Colonic mucosa (tissue), 4 donors: ENCODE data around the gene CDKAL1. TPM values are rescaled to one million over a fixed set of nuclear protein-coding genes. Genes with fewer than 3 reads are reported as not detected.

Experiments
- DNase-seq: peaks from one replicate; pipeline ENCODE4 v3.0.0-alpha.2; 2020
- H3K27ac ChIP-seq: fragments of 200-600 bp; one replicate; pipeline ENCODE4 v1.8.0; 2021
- H3K27me3 ChIP-seq: fragments of 200-600 bp; one replicate; pipeline ENCODE4 v1.8.0; 2021
- H3K36me3 ChIP-seq: fragments of 200-600 bp; one replicate; pipeline ENCODE4 v1.8.0; 2021
- H3K4me1 ChIP-seq: fragments of 200-600 bp; one replicate; pipeline ENCODE4 v1.8.0; 2021; ENCODE audit warnings: mild to moderate bottlenecking
- H3K4me3 ChIP-seq: fragments of 200-600 bp; one replicate; pipeline ENCODE4 v1.8.0; 2021
- H3K9ac ChIP-seq, 2 donors: one replicate each; pipeline ENCODE4 v1.7.0; 2013; ENCODE audit warnings: control low read depth in 2 of 2, low read depth in 2 of 2, low read length in 2 of 2
- H3K9me3 ChIP-seq: fragments of 200-600 bp; one replicate; pipeline ENCODE4 v1.8.0; 2021
- intact Hi-C: fragments of 100-400 bp; cut with DNase I; formaldehyde crosslinking; loops from one replicate; pipeline ENCODE4 v1.14.1; 2022
- total RNA-seq, 2 donors: library from RNA; stranded (reverse); fragmentation: NEBNext Ultra II Directional in 1 of 2; extraction: Animal tissue kit (Norgen Biotek cat#: 25700) in 1 of 2; gene quantifications; one replicate each; pipeline ENCODE4 v1.2.1, GENCODE V29; 2021
- TF ChIP-seq, protein P1 (sequence below): fragments of 200-600 bp; IDR thresholded peaks from one replicate; pipeline ENCODE4 v1.8.0; 2022; ENCODE audit warnings: antibody characterized with exemption, mild to moderate bottlenecking
- donor health status: healthy.
- donor health status: DM: no; HTN: no; CAD: no.
- donor health status: DM: no; HTN: no; CAD: no.

The CDKAL1 gene
- total RNA-seq, 2 donors from 2014 or later = 13.8 to 14.2 TPM

DNA sequence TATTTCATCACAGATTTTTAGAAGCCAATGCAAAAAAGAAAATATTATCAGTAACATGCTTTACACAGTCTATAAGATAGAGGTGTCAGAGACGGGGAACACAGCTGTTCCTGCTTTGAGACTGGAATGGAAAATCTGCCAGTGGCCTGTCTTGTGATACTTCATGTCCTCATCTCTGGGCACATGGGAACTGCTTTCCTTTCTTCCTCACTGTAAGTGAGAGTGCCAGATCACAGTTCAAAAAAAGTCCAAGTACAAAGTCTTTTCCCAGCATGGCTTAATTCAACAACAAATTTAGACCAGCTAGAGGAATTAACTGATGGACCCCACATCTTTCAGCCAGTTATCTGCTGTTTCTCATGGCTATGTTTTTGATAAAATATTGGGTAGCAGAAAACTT, 490.4 kb downstream of the CDKAL1 start:
- H3K9me3 ChIP-seq = no peaks in the 10 kb centered on the region
- no peak for DNase-seq
- no peak overlapping the region for H3K4me3 ChIP-seq
- no peaks in the 10 kb centered on the region for H3K27me3 ChIP-seq
- intact Hi-C loops = no loop called here
- no peak overlapping the region for H3K27ac ChIP-seq
- H3K4me1 ChIP-seq = no peaks in the 10 kb centered on the region
- no peaks in the 10 kb centered on the region for H3K36me3 ChIP-seq
- no peak overlapping the region for H3K9ac ChIP-seq
- TF ChIP-seq, protein P1, sequence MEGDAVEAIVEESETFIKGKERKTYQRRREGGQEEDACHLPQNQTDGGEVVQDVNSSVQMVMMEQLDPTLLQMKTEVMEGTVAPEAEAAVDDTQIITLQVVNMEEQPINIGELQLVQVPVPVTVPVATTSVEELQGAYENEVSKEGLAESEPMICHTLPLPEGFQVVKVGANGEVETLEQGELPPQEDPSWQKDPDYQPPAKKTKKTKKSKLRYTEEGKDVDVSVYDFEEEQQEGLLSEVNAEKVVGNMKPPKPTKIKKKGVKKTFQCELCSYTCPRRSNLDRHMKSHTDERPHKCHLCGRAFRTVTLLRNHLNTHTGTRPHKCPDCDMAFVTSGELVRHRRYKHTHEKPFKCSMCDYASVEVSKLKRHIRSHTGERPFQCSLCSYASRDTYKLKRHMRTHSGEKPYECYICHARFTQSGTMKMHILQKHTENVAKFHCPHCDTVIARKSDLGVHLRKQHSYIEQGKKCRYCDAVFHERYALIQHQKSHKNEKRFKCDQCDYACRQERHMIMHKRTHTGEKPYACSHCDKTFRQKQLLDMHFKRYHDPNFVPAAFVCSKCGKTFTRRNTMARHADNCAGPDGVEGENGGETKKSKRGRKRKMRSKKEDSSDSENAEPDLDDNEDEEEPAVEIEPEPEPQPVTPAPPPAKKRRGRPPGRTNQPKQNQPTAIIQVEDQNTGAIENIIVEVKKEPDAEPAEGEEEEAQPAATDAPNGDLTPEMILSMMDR = no peak

DNA sequence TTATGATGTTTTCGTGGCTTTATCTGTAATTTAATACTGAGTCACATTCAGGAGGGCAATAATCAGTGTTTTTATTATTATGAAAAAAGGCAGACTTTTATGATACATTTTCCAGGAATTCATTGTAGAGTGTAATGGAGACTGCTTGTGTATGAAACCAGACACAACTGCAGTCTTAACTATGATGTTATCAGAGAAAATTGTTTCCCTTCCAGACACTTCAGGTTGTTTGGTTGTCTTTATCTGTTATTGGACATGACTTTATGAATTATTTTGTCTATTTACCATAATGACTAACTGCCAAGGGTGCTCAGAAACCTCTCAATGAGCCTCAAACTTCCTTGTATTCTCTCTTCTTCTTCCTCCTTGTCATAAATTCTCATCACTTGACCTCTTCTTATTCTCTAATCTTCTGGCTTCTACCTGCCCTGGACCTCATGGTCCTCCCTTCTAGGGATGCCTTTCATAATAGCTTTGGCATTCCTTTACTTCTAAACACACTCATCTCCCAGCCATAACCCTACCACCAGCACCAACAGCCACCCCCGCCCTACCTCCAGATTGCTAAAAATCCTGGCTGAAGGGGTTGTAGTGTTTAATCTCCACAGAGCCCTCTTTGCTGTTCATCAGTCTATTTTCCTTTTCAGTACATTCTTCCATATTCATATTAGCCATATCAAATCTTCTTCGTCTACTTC, 492.5 kb downstream of the CDKAL1 start:
- Histone ChIP-seq H3K4me3 (no peak overlapping the region), H3K4me1 (no peaks in the 10 kb centered on the region), H3K27me3 (no peaks in the 10 kb centered on the region), H3K27ac (no peak overlapping the region), H3K36me3 (no peaks in the 10 kb centered on the region), H3K9me3 (no peaks in the 10 kb centered on the region), H3K9ac (no peak overlapping the region)
- no peak for DNase-seq
- intact Hi-C loops = no loop called here
- TF ChIP-seq, protein P1 = no peak

DNA sequence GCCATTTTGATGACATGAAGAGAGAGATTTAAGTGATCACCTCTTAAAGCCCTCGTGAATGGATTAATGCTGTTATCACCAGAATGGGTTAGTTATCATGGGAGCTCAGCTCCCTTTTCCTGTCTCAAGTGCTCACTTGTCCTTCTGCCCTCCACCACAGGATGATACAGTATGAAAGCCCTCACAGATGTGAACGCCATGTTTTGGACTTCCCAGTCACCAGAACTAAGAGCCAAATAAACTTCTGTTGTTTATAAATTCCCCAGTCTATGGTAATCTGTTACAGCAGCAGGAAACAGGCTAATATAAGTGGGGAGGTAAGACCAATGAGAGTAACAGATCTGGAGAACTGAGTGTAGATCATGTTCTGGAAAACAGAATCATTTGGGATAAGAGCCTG, 493.2 kb downstream of the CDKAL1 start:
- Histone ChIP-seq H3K4me1 (no peaks in the 10 kb centered on the region), H3K27ac (no peak overlapping the region), H3K4me3 (no peak overlapping the region), H3K27me3 (no peaks in the 10 kb centered on the region), H3K36me3 (no peaks in the 10 kb centered on the region), H3K9me3 (no peaks in the 10 kb centered on the region), H3K9ac (no peak overlapping the region)
- intact Hi-C loops = no loop called here
- TF ChIP-seq, protein P1 = no peak
- DNase-seq = no peak

DNA sequence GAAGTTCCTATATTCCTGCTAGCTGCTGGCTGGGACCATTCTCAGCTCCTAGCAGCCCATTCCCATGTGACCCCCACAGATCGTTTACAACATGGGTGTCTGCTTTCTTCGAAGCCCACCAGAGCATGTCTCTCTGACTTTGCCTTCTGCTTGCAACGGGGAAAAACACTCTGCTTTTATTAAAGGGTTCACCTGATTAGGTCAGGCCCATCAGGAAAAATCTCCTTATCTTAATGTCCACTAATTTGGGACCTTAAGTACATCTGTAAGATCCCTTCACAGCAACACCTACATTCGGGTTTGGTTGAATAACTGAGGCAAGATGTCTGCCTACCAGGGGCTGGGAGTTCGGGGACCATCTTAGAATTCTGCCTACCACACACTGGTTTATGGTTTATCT, 496.9 kb downstream of the CDKAL1 start:
- H3K4me3 ChIP-seq = no peak overlapping the region
- no peak overlapping the region for H3K27ac ChIP-seq
- no peak for DNase-seq
- no peaks in the 10 kb centered on the region for H3K4me1 ChIP-seq
- H3K36me3 ChIP-seq = no peaks in the 10 kb centered on the region
- no peak overlapping the region for H3K9ac ChIP-seq
- H3K27me3 ChIP-seq = no peaks in the 10 kb centered on the region
- no peaks in the 10 kb centered on the region for H3K9me3 ChIP-seq
- TF ChIP-seq, protein P1 = no peak
- intact Hi-C loops = no loop called here

DNA sequence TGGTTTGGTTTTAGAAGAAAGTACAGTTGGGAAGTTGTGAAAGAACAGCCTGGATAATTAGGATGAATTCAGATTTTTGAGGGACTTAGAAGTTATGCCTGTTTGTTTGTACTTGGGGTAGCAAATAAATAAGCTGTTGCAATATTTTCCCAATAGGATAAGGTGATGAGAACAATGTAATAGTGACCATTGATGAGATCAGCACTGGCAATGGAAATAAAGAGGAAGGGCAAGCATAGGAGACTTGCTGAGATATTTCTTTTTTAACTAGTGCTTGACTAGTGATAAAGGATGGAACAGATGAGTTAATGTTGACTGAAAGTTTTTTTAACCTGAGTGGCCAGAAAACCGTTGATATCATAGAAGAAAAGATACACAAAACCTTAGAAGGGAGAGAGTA, 498.8 kb downstream of the CDKAL1 start:
- intact Hi-C loops = no loop called here
- Histone ChIP-seq H3K9ac (no peak overlapping the region), H3K27ac (no peak overlapping the region), H3K9me3 (no peaks in the 10 kb centered on the region), H3K27me3 (no peaks in the 10 kb centered on the region), H3K4me3 (no peak overlapping the region), H3K4me1 (no peaks in the 10 kb centered on the region), H3K36me3 (no peaks in the 10 kb centered on the region)
- DNase-seq = no peak
- TF ChIP-seq, protein P1 = no peak
